SKM-1 (cell line): ENCODE results near the gene SIRPB2.

Experiments
- DNase-seq: peaks from one replicate; lab custom pipeline; 2025; ENCODE audit not compliant: unreplicated experiment; lab: John Stamatoyannopoulos, UW

The SIRPB2 gene

DNA sequence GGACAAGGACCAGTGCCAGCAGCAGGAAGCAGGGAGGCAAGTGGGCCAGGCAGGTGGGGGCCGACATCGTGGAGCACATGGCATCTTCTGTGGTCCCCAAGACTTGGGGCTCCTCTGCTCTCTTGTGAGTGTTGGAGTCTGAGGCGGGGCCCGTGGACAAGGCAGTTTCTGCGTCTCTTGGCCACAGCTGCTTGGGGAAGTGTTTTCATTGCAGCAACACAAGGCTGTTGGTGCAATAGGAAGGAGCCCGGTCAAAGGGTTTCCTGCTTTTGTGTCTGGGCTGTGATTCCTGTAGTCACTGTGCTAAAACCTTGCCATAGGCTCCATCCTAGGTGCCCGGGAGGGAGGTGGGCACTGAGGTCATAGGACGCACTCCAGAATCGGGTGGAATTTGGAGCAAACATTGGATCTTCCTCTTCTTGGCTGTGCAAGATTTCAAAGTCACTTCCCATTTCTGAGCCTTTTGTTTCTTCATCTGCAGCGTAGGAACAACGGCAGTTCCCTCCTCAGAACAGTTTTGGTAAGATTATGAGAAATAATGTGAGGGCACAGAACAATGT, at the start of gene SIRPB2:
TSS of gene SIRPB2 (minus strand) at position 140 of the 560 bp plus-strand sequence. CDS start at position 79, 61 bp downstream.
- peak; percentile 49 for DNase-seq

GRCh38 chr20:1539816-1540419, 48.7 kb upstream of the SIRPB2 start:
- DNase-seq = no peak

GRCh38 chr20:1538655-1539054, 47.4 kb upstream of the SIRPB2 start:
- DNase-seq = no peak

DNA sequence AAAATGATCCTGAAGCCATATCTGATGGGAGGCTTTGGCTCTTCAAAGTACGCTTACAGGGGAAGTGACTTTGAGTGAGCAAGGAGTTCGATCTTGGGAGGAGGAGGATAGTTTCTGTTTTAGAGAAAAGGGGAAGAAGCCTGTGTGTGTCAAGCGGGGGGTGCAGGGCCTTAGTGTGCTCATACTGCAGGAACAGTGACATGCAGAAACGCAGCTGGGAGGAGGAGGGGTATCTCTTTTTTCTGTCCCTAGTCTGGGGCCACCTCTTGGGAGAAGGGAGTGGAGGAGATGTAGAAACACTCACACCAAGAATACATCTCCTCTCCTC, 46.5 kb upstream of the SIRPB2 start:
- DNase-seq = peak; percentile 71

- DNase-seq = peak; percentile 27
These were observed 45.9 kb upstream of the SIRPB2 start for GRCh38 chr20:1536893-1537730.

DNA sequence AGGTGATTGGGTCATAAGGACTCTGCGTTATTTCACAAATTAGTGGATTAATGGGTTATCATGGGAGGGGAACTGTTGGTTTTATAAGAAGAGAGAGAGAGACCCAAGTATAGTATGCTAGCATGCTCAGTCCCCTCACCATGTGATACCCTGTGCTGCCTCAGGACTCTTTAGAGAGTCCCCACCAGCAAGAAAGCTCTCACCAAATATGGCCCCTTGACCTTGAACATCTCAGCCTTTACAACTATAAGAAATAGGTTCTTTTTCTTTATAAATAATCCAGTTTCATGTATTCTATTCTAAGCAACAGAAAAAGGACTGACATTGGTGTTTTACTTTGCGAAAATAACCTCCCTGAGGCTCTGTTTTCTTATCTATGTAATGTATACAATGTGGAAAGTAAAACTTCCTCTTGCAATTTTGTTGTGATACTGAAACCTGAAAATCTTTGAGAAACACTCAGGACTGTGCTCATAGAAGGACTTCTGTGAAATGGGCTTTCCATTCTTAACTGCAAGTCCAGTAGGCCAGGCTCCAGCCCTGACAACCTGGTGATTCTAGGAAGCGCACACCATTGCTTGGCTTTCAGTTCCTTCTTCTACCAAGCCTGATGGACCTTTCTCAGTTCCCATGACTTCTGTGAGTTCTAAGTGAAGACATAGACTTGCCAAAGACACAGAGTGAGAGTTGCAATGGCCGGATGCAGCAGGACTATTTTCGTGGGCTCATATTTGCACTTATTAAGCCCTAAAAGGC, 44.4 kb upstream of the SIRPB2 start:
- no peak for DNase-seq

DNA sequence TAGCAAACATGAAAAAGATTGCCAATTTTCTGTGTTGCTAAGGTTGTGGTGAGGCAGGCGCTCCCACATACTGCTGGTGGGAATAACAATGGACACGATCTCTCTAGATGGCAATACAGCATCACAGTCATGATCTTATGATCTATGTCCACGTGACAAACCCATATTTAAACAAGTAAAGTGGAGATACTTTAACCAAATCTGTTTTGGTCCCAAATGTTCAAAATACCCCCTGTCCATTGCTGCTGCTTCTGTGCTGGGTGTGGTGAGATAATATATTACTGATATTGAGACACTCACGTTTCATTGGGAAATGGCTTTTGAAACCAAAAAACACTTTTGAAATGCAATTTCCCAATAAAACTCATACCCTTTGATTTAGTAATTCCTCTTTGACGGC, 43.3 kb upstream of the SIRPB2 start:
- DNase-seq = no peak

GRCh38 chr20:1533059-1533458, 41.8 kb upstream of the SIRPB2 start:
- no peak for DNase-seq

DNA sequence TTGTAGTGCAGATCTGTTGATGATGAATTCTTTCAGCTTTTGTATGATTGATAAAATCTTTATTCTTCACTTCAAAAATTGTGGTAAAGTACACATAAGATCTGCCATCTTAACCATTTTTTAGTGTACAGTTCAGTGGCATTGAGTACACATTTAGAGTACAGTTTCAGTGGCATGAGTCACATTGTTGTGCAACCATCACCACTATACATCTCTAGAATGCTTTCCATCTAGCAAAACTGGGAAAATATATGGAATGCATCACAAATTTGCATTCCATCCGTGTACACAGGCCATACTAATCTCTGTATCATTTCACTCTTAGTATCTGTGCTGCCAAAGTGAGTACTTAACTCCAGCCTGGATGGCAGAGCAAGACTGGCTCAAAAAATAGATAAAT, 37.6 kb upstream of the SIRPB2 start:
- DNase-seq = no peak

DNA sequence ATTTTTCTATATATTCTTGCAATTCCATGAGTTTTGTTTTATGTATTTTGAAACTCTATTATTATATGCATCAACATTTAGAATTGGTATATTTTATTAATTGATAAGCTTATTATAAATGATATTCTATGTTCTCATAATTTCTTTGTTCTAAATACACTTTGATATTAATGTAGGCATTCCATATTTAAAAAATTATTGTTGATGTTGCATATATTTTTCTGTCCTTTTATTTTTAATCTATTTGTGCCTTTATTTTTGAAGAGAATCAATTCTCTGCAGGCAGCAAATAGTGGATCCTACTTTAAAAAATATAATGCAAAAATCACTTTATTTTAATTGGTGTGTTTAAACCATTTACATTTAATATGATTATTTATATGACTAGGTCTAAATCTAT, 36.7 kb upstream of the SIRPB2 start:
- no peak for DNase-seq

DNA sequence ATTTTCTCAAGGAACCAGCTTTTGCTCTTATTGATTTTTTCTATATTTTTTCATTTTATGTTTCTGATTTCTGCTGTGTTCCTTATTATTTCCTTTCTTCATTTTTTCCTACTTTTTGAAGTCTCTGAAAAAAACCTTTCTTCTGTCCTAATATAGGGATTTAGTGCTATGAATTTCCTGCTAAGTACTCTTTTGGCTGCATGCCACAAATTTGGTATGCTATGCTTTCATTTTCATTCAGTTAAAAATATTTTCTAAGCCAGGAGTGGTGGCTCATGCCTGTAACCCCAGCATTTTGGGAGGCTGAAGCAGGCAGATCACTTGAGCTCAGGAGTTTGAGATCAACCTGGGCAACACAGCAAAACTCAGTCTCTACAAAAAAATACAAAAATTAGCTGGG, 35.7 kb upstream of the SIRPB2 start:
- DNase-seq = no peak

GRCh38 chr20:1526310-1526709, 35.1 kb upstream of the SIRPB2 start:
- DNase-seq = no peak

- no peak for DNase-seq
These were observed 32.8 kb upstream of the SIRPB2 start for GRCh38 chr20:1524004-1524403.

DNA sequence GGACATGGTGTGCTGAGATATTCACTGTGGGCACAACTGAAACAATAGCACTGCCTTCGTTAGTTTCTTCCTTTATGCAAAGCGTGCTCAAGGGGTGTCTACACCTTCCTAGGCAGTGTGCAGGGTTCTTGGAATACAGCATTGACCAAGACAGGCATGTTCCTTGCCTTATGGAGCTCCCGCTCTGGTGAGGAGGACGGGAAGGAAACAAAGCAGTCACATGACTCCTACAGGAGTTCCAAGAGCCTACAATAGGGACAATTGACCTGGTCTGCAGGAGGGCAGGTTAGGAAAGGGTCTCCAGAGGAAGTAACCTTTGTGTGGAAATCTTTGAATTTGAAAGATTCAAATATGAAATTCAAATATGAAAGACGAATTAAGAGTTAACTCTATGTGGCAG, 25.8 kb upstream of the SIRPB2 start:
- no peak for DNase-seq

DNA sequence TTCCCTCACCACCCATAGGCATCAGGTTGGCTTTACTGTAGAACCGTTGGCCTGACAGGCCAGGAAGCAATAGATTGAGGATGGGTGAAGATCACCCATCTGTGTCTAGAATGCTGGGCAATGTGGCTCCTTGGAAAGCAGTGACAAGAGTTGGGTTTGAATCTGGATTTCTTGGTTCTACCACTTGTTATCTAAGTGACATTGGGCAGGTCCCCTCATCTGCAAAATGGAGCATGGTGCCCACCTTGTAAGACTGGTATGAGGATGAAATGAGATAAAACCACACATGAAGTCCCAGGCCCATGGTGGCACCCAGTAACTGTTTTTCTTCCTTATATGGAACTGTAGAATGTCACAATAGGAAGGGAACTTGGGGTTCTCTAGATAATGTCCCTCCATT, 22.6 kb upstream of the SIRPB2 start:
- no peak for DNase-seq

GRCh38 chr20:1509237-1509636, 18.0 kb upstream of the SIRPB2 start:
- DNase-seq = no peak

GRCh38 chr20:1508574-1508973, 17.4 kb upstream of the SIRPB2 start:
- no peak for DNase-seq

DNA sequence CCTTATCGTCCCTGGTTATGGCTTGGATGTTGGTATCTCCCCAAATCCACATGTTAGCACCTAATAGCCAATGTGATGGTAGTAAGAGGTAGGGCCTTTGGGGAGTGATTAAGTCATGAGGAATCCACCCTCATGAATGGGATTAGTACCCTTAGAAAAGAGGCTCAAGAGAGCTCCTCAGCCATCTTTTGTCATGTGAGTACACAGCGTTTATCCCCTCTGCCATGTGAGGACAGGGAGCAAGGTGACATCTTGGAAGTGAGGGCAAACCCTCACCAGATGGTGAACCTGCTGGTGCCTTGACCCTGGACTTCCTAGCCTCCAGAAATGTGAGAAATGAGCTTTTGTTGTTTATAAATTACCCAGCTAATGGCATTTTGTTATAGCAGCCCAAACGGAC, 16.1 kb upstream of the SIRPB2 start:
- no peak for DNase-seq

DNA sequence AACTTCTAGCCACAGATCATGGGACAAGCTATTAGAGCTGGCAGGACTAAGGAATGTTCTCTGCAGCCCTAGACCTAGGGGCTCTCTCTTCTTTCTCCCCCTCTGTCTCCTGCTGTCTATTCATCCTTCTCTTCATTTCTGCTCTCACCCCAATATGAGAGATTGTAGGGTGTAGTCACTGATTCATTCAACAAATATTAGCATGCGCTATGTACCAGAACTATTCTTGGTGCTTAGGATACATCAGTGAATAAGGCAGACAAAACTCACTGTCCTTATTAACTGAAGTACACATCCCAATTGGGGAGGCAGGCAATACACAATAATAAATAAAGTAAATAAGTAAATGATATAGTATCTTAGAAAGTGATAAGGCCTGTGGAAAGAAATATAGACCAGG, 14.7 kb upstream of the SIRPB2 start:
- DNase-seq = no peak

GRCh38 chr20:1505361-1505760, 14.1 kb upstream of the SIRPB2 start:
- no peak for DNase-seq

- peak; percentile 53 for DNase-seq
These were observed 12.5 kb upstream of the SIRPB2 start for GRCh38 chr20:1503564-1504227.
